ENCODE data around the gene OLFML3. TPM values are rescaled to one million over a fixed set of nuclear protein-coding genes. Genes with fewer than 3 reads are reported as not detected.

OLFML3 gene
- total RNA-seq, 2 experiments from 2014 or later, result 0.26 to 0.29 TPM

DNA sequence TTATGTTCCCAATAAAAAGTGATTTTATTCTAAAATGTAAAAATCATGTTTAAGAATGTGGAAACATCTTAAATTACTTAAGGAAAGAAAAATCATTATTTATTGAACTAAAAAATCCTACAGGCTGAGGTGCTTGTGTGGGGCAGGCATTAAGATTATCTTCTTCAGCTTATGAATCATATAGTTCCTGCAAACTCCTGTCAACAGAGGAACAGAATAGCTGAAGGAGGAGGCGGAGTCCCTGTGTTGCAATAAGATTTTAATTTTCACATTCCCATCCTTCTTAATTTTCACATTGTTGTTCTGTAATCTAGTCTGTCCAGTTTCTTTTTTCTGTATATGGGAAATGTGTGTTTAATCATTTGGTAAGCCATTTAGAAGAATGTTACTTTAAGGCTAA, 20.6 kb upstream of the OLFML3 start:
- DNase-seq, result no peak
- peaks cover 14% of the 10 kb centered on the region for H3K4me1 Mint-ChIP-seq
- ATAC-seq, result no peak
- H3K27me3 Mint-ChIP-seq, result no peaks in the 10 kb centered on the region
- peaks cover 68% of the 10 kb centered on the region for H3K36me3 Mint-ChIP-seq
- CTCF ChIA-PET, result no interaction called here
- no peak overlapping the region for H3K4me3 Mint-ChIP-seq
- H3K9me3 Mint-ChIP-seq (ENCODE audit: low read depth), result no peaks in the 10 kb centered on the region
- H3K27ac Mint-ChIP-seq, result no peak overlapping the region

DNA sequence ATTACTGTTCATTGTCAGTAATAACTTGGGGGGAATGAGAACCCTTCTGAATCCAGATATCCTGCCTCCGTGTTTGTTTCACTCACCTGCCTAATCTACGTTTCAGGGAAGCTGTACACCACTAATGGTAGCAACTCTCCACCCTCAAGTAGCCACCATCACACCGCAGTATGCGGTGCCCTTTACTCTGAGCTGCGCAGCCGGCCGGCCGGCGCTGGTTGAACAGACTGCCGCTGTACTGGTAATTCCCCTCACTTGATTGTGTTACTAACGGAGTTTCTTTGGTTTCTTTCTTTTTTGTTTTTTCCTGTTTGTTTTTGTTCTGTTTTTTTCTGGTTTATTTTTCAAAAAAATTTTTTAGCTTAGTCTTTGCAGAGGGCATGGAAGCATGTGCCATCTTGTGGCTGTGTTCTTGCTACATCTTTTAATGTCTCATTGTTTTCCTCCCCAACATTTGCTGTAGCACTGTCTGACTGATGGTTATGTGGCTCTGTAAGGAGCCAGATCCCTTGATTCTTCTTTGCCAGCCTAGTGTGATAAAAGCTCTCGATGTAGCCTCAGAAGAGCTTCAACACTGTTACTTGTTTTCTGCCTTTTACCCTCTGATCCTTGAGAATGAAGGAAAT, 15.9 kb upstream of the OLFML3 start:
- ATAC-seq (no peak), DNase-seq (no peak)
- no peaks in the 10 kb centered on the region for H3K4me1 Mint-ChIP-seq
- H3K4me3 Mint-ChIP-seq, result no peak overlapping the region
- no peaks in the 10 kb centered on the region for H3K9me3 Mint-ChIP-seq (ENCODE audit: low read depth)
- no peaks in the 10 kb centered on the region for H3K27me3 Mint-ChIP-seq
- CTCF ChIA-PET, result interaction anchor here (0.6 to 2.2 kb wide), 13 partner anchors 8 to 379 kb away, joined by 3 to 10 read pairs (median 4); partner anchors contain the start of gene HIPK1
- H3K27ac Mint-ChIP-seq, result peak overlapping the region; percentile 47
- peaks cover 62% of the 10 kb centered on the region for H3K36me3 Mint-ChIP-seq

DNA sequence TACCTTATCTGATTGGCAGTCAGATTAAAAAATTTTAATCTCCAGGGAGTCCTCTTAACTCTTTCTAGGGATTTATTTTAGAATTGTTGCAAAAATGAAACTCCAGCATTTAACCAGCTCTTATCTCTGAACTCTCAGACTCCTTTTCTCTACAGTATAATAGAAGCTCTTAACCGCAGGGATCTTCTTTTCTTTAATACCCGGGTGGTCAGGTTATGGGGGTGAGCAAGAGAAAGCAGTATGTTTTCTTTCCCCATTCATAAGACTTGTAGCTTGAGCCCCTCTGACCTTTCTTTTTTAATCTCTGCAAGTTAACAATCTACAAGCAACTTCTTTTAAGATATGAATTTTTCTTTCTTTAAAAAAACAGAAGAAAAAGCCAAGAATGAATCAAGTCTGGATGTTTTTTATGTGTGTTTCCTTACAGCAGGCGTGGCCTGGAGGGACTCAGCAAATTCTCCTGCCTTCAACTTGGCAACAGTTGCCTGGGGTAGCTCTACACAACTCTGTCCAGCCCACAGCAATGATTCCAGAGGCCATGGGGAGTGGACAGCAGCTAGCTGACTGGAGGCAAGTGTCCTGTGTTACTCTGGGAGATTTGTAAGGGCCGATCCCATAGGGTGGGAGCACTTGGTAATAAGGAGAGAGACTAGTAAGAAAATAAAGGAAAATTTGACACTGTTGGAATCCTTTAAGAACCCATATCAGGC, 13.4 kb upstream of the OLFML3 start:
- CTCF ChIA-PET, result no interaction called here

DNA sequence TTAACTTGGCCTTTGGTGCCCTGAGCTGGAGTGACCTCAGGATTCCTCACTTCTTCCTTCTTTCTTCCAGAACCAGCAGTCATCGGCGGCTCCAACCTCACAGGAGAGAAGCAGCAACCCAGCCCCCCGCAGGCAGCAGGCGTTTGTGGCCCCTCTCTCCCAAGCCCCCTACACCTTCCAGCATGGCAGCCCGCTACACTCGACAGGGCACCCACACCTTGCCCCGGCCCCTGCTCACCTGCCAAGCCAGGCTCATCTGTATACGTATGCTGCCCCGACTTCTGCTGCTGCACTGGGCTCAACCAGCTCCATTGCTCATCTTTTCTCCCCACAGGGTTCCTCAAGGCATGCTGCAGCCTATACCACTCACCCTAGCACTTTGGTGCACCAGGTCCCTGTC, 6.3 kb upstream of the OLFML3 start:
- H3K4me3 Mint-ChIP-seq, result no peak overlapping the region
- H3K27ac Mint-ChIP-seq, result no peak overlapping the region
- no peaks in the 10 kb centered on the region for H3K9me3 Mint-ChIP-seq (ENCODE audit: low read depth)
- H3K36me3 Mint-ChIP-seq, result peaks cover 52% of the 10 kb centered on the region
- DNase-seq (no peak), ATAC-seq (no peak)
- CTCF ChIA-PET, result no interaction called here
- peaks cover 34% of the 10 kb centered on the region for H3K4me1 Mint-ChIP-seq
- H3K27me3 Mint-ChIP-seq, result no peaks in the 10 kb centered on the region

More for the DNA sequence above, 13.4 kb upstream of the OLFML3 start:
- no peaks in the 10 kb centered on the region for H3K9me3 Mint-ChIP-seq (ENCODE audit: low read depth)
- peaks cover 67% of the 10 kb centered on the region for H3K36me3 Mint-ChIP-seq
- H3K27me3 Mint-ChIP-seq, result no peaks in the 10 kb centered on the region
- ATAC-seq, result no peak
- no peak overlapping the region for H3K4me3 Mint-ChIP-seq
- no peak for DNase-seq
- H3K4me1 Mint-ChIP-seq, result no peaks in the 10 kb centered on the region
- no peak overlapping the region for H3K27ac Mint-ChIP-seq

DNA sequence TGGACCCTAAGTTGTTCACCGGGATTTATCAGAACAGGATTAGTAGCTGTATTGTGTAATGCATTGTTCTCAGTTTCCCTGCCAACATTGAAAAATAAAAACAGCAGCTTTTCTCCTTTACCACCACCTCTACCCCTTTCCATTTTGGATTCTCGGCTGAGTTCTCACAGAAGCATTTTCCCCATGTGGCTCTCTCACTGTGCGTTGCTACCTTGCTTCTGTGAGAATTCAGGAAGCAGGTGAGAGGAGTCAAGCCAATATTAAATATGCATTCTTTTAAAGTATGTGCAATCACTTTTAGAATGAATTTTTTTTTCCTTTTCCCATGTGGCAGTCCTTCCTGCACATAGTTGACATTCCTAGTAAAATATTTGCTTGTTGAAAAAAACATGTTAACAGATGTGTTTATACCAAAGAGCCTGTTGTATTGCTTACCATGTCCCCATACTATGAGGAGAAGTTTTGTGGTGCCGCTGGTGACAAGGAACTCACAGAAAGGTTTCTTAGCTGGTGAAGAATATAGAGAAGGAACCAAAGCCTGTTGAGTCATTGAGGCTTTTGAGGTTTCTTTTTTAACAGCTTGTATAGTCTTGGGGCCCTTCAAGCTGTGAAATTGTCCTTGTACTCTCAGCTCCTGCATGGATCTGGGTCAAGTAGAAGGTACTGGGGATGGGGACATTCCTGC, 3.9 kb upstream of the OLFML3 start:
- Mint-ChIP-seq H3K27ac (peak overlapping the region; percentile 79), H3K4me1 (peaks cover 46% of the 10 kb centered on the region), H3K36me3 (peaks cover 33% of the 10 kb centered on the region), H3K4me3 (peak overlapping the region; percentile 16), H3K27me3 (no peaks in the 10 kb centered on the region), H3K9me3 (ENCODE audit: low read depth) (no peaks in the 10 kb centered on the region)
- CTCF ChIA-PET, result interaction anchor here (0.5 to 4.6 kb wide), 9 partner anchors 10 to 366 kb away, joined by 3 to 40 read pairs (median 4); no protein-coding TSS in a partner anchor
- ATAC-seq (peak; percentile 89), DNase-seq (peak; percentile 69)

DNA sequence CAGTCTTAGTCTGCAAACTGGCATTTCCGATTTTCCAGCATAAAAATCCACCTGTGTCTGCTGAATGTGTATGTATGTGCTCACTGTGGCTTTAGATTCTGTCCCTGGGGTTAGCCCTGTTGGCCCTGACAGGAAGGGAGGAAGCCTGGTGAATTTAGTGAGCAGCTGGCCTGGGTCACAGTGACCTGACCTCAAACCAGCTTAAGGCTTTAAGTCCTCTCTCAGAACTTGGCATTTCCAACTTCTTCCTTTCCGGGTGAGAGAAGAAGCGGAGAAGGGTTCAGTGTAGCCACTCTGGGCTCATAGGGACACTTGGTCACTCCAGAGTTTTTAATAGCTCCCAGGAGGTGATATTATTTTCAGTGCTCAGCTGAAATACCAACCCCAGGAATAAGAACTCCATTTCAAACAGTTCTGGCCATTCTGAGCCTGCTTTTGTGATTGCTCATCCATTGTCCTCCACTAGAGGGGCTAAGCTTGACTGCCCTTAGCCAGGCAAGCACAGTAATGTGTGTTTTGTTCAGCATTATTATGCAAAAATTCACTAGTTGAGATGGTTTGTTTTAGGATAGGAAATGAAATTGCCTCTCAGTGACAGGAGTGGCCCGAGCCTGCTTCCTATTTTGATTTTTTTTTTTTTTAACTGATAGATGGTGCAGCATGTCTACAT, 2.5 kb upstream of the OLFML3 start:
- Mint-ChIP-seq H3K4me3 (no peak overlapping the region), H3K27me3 (no peaks in the 10 kb centered on the region), H3K9me3 (ENCODE audit: low read depth) (no peaks in the 10 kb centered on the region), H3K4me1 (peaks cover 46% of the 10 kb centered on the region), H3K27ac (peak overlapping the region; percentile 47), H3K36me3 (peaks cover 26% of the 10 kb centered on the region)
- ATAC-seq (no peak), DNase-seq (no peak)
- CTCF ChIA-PET, result interaction anchor here (0.7 to 4.6 kb wide), 13 partner anchors 8 to 583 kb away, joined by 3 to 40 read pairs (median 4); partner anchors contain the start of gene HIPK1

DNA sequence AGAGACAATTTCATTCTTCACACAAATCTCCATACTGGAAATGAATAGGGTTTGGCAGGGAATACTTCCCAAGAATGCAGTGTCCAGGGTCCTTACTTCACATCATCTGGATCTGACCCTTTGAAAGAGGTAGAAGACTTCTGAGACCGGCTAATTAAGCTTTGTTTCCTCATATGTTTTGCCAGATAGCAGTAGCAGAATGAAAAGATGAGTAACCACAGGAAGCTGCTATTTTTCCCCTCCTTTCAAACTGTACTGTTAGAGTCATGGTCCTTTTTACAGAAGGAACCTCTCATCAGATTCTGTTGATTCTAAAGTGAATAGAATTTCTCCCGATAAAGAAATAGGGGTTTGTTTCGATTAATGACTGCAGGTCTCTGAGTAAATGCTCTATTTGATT, 1.4 kb upstream of the OLFML3 start:
- Mint-ChIP-seq H3K9me3 (ENCODE audit: low read depth) (no peaks in the 10 kb centered on the region), H3K36me3 (peaks cover 15% of the 10 kb centered on the region), H3K27me3 (no peaks in the 10 kb centered on the region), H3K4me3 (no peak overlapping the region), H3K4me1 (peaks cover 48% of the 10 kb centered on the region), H3K27ac (no peak overlapping the region)
- DNase-seq, result no peak
- CTCF ChIA-PET, result interaction anchor here (0.7 to 4.6 kb wide), 10 partner anchors 14 to 582 kb away, joined by 3 to 40 read pairs (median 5); no protein-coding TSS in a partner anchor
- ATAC-seq, result no peak

DNA sequence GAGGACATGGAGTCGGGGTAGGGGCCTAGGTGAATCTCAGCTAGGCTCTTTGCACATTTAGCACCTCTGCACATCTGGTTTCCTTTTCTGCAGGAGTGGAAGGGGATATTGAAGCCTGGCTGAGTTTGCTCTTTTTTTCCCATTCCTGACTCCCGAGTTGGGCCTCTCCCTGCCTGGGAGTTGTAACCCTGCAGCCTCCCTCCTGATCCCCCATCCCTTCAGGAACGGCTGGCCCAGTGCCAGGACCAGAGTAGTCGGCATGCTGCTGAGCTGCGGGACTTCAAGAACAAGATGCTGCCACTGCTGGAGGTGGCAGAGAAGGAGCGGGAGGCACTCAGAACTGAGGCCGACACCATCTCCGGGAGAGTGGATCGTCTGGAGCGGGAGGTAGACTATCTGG, 836 bp downstream of the OLFML3 start:
- no peak for ATAC-seq
- H3K27ac Mint-ChIP-seq, result no peak overlapping the region
- CTCF ChIA-PET, result interaction anchor here (1.5 to 2.8 kb wide), 3 partner anchors 13 to 366 kb away, joined by 4 to 16 read pairs (median 8); no protein-coding TSS in a partner anchor
- peaks cover 4% of the 10 kb centered on the region for H3K36me3 Mint-ChIP-seq
- H3K4me1 Mint-ChIP-seq, result peaks cover 38% of the 10 kb centered on the region
- H3K4me3 Mint-ChIP-seq, result no peak overlapping the region
- H3K9me3 Mint-ChIP-seq (ENCODE audit: low read depth), result no peaks in the 10 kb centered on the region
- DNase-seq, result no peak
- no peaks in the 10 kb centered on the region for H3K27me3 Mint-ChIP-seq

DNA sequence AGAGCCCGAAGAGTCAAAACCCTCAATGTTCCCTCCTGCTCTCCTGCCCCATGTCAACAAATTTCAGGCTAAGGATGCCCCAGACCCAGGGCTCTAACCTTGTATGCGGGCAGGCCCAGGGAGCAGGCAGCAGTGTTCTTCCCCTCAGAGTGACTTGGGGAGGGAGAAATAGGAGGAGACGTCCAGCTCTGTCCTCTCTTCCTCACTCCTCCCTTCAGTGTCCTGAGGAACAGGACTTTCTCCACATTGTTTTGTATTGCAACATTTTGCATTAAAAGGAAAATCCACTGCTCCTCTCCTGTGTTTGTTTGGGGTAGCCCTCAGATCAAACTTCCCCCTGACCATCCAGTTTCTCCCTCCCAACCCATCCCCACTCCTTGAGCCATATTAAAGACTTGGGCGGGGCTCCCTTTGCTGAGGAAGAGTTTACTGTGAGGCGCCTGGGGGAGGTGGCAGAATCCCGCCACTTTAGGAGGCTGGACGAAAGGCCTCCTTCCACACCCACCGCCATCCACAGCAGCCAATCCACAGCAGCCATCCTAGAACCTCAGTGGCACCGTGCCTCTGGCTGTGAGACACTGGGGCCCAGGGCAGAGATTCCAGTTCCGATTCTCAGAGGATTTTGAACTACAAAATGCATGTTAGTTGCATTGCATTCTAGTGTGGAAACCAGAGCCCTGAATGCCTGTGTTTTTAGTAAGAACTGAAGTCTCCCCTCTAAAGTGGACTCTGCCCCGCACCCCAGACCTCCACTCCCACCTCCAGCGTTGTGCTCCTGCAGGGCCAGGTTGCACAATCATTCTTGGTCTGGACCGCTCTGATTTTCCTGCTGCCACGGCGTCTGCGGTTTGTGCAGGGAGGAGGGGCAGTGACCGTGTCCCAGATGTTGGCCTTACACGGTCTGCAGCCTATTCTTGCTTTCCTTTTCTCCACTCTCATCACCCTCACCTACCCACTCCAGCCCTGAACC, 3.0 kb downstream of the OLFML3 start:
- Mint-ChIP-seq H3K4me1 (peaks cover 18% of the 10 kb centered on the region), H3K36me3 (no peaks in the 10 kb centered on the region), H3K27ac (no peak overlapping the region), H3K27me3 (no peaks in the 10 kb centered on the region), H3K4me3 (no peak overlapping the region), H3K9me3 (ENCODE audit: low read depth) (no peaks in the 10 kb centered on the region)
- DNase-seq, result no peak
- ATAC-seq, result no peak
- CTCF ChIA-PET, result interaction anchor here (2.8 kb wide), 1 partner anchor 301 kb away, joined by 16 read pairs; no protein-coding TSS in a partner anchor

DNA sequence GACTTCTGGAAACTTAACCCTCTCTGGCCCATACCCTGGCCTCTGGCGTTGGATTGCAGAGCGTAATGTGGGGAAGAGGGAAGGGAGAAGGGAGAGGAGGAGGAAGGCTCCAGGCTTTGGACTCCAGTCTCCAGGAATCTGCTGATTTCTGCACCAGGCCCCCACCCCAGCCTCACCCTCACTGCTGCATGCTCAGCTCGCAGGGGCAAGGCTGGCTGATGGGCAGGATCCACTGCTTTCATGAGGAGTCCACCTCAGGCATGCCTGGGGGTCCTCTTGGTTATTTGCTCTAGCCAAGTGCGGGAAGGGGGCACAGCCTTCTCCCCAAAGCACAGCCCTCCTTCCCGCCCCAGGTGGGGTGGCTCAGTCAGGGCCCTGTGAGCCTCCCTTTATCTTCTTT, 3.7 kb downstream of the OLFML3 start:
- Mint-ChIP-seq H3K4me1 (peaks cover 13% of the 10 kb centered on the region), H3K27me3 (no peaks in the 10 kb centered on the region), H3K27ac (no peak overlapping the region), H3K9me3 (ENCODE audit: low read depth) (no peaks in the 10 kb centered on the region), H3K36me3 (no peaks in the 10 kb centered on the region), H3K4me3 (no peak overlapping the region)
- CTCF ChIA-PET, result no interaction called here
- no peak for ATAC-seq
- no peak for DNase-seq

DNA sequence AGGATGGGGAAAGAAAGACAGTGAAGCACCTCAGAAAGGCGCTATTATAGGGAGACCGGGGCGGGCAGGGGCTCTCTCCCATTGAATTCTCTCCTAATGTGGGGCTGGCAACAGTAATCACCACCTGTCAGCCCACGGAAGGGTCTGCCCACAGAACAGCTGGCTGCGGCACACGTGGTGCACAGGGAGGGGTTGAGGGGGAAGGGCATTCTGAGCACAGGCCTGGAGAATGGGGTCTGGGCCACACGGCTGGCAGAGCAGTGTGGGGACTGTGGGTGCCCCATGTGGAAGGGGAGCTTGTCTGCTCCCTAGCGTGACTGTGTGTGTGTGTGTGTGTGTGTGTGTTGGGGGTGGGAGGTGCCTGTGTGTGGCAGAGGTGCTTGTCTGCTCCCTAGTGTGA, 4.1 kb downstream of the OLFML3 start:
- no peak for ATAC-seq
- peaks cover 9% of the 10 kb centered on the region for H3K4me1 Mint-ChIP-seq
- no peak overlapping the region for H3K4me3 Mint-ChIP-seq
- no peak overlapping the region for H3K27ac Mint-ChIP-seq
- H3K36me3 Mint-ChIP-seq, result no peaks in the 10 kb centered on the region
- H3K27me3 Mint-ChIP-seq, result no peaks in the 10 kb centered on the region
- no peak for DNase-seq
- no peaks in the 10 kb centered on the region for H3K9me3 Mint-ChIP-seq (ENCODE audit: low read depth)
- CTCF ChIA-PET, result no interaction called here

DNA sequence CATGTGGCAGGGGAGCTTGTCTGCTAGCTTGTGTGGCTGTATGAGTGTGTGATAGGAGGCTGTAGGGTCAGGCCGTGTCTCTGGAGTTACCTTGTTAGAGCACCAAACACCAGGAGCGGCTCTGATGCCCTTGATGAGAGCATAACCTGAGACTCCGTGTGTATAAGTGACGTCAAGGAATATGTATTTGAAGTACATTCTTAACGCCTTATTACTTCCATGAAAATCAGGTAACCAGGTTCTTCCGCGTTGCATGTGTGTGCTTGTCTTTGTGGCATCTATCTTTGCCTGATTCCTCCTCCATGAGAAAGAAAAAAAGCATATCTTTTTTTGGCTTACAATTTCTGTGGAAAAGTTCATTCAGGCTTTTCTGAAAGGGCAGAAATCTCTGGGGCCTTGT, 4.6 kb downstream of the OLFML3 start:
- Mint-ChIP-seq H3K4me3 (no peak overlapping the region), H3K4me1 (peaks cover 4% of the 10 kb centered on the region), H3K27ac (no peak overlapping the region), H3K36me3 (no peaks in the 10 kb centered on the region), H3K9me3 (ENCODE audit: low read depth) (no peaks in the 10 kb centered on the region), H3K27me3 (no peaks in the 10 kb centered on the region)
- CTCF ChIA-PET, result interaction anchor here (1.4 kb wide), 1 partner anchor 363 kb away, joined by 3 read pairs; no protein-coding TSS in a partner anchor
- DNase-seq (no peak), ATAC-seq (no peak)

Measured in activated CD8-positive, alpha-beta memory T cell treated with anti-CD3 and anti-CD28 coated beads, Interleukin-2, amount 10 ng/mL, durations not matched to agents 7 days and 5 days (primary cell).